Sigmoid colon (tissue), 4 donors: ENCODE data around the gene PCK2.

ENCODE experiments used
- CTCF ChIP-seq, 4 experiments: fragments of 450-650 bp in 3 of 4; fragments of 200-600 bp in 1 of 4; IDR thresholded peaks; one replicate each; pipeline ENCODE4 v1.5.1; 2016 to 2019; ENCODE audit warnings: antibody characterized with exemption in 4 of 4, mild to moderate bottlenecking in 3 of 4, moderate library complexity in 2 of 4
- EP300 ChIP-seq, 4 donors: sonication (generic); formaldehyde crosslinking; IDR thresholded peaks; one replicate each; pipeline ENCODE4 v1.6.1; 2017; ENCODE audit warnings: antibody characterized with exemption in 4 of 4
- POLR2AphosphoS5 ChIP-seq, 4 donors: sonication (generic); formaldehyde crosslinking; IDR thresholded peaks; one replicate each; pipeline ENCODE4 v1.6.1; 2017; ENCODE audit warnings: antibody characterized with exemption in 4 of 4

GRCh38 chr14:24145219-24145618, 51.1 kb downstream of the PCK2 start:
- TF ChIP-seq CTCF (IDR thresholded peaks at IDR 0.05) (no peak), POLR2AphosphoS5 (IDR thresholded peaks at IDR 0.05) (no peak), EP300 (IDR thresholded peaks at IDR 0.05) (no peak)
